GM19240 (cell line): ENCODE measurements around the gene TBC1D23.
"Not testable (repeated sequence)": the region's sequence is repeated elsewhere in the genome, so short reads cannot be mapped to it uniquely, and the experiment has no call there.

Experiments used
- DNase-seq: peaks from one replicate; pipeline ENCODE4 v3.0.0; 2011; ENCODE audit warnings: low spot score; ENCODE audit not compliant: insufficient read length

The TBC1D23 gene

GRCh38 chr3:100351770-100352169 is 91.0 kb downstream of the TBC1D23 start:
- DNase-seq = not testable (repeated sequence)

- no peak for DNase-seq
These were observed 91.8 kb downstream of the TBC1D23 start for GRCh38 chr3:100352296-100353231.

- DNase-seq = no peak
These were observed 94.1 kb downstream of the TBC1D23 start for GRCh38 chr3:100354850-100355249.

GRCh38 chr3:100358413-100358812 is 97.6 kb downstream of the TBC1D23 start:
- no peak for DNase-seq

- DNase-seq = no peak
These were observed 98.2 kb downstream of the TBC1D23 start for GRCh38 chr3:100359035-100359434.

GRCh38 chr3:100360757-100361496 is 100.1 kb downstream of the TBC1D23 start:
- no peak for DNase-seq

GRCh38 chr3:100361897-100362296 is 101.1 kb downstream of the TBC1D23 start:
- no peak for DNase-seq

- DNase-seq = no peak
These were observed 103.6 kb downstream of the TBC1D23 start for GRCh38 chr3:100364421-100364820.

- no peak for DNase-seq
These were observed 105.6 kb downstream of the TBC1D23 start for GRCh38 chr3:100366424-100366823.

- no peak for DNase-seq
These were observed 107.6 kb downstream of the TBC1D23 start for GRCh38 chr3:100368441-100368840.

- DNase-seq = no peak
These were observed 110.0 kb downstream of the TBC1D23 start for GRCh38 chr3:100370756-100371155.

GRCh38 chr3:100374521-100374920 is 113.7 kb downstream of the TBC1D23 start:
- DNase-seq = no peak
